HUES48 (cell line): ENCODE data around the gene ESR2.
"Not testable (repeated sequence)": the region's sequence is repeated elsewhere in the genome, so short reads cannot be mapped to it uniquely, and the experiment has no call there.

Experiments used
- H3K27ac ChIP-seq: one replicate; pipeline ENCODE4 v1.7.0; 2013; ENCODE audit warnings: low read depth, low read length, inconsistent platforms
- H3K27me3 ChIP-seq: 2 replicates; pipeline ENCODE4 v1.6.1; 2013; ENCODE audit warnings: mild to moderate bottlenecking, low read length; ENCODE audit not compliant: control insufficient read depth, insufficient read depth
- H3K36me3 ChIP-seq: 2 replicates; pipeline ENCODE4 v1.6.1; 2013; ENCODE audit warnings: low read length; ENCODE audit not compliant: control insufficient read depth, insufficient read depth
- H3K4me1 ChIP-seq: 2 replicates; pipeline ENCODE4 v1.6.1; 2013; ENCODE audit warnings: mild to moderate bottlenecking, low read length; ENCODE audit not compliant: control insufficient read depth, insufficient read depth
- H3K4me3 ChIP-seq: 2 replicates; pipeline ENCODE4 v1.5.1; 2013; ENCODE audit warnings: mild to moderate bottlenecking, low read depth, low read length
- H3K9ac ChIP-seq: 2 replicates; pipeline ENCODE4 v1.6.1; 2013; ENCODE audit warnings: mild to moderate bottlenecking, low read depth, low read length, moderate library complexity
- H3K9me3 ChIP-seq: 2 replicates; pipeline ENCODE4 v1.6.1; 2013; ENCODE audit warnings: low read length; ENCODE audit not compliant: control insufficient read depth, insufficient read depth

Gene ESR2

DNA sequence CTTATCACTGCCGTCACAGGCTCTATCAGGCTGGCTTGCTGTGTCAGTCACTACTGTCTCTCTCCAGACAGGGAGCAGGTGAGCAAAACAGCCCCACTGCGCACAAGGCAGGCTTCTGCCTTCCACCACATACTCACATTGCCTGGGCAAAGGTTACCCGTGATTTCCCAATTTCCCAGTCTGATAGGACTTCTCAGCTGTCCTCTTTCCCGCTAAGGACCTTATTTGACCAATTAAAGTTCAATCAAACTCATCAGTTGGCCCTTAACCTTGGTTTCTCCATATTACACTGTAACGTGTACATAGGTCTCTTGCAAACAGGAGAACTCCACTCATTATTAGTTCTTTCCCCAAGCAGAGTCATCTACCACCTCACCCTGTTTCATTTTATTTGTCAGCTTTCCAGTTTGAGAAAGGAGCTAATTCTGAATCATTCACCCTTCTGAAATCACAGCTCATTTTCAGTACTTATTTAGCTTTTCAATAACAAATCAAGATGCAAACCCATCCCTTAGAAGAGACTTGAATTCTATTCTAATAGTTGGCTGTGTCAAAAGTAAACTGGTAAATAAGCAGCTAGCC, 170.8 kb downstream of the ESR2 start:
- no peak overlapping the region for H3K4me3 ChIP-seq
- no peaks in the 10 kb centered on the region for H3K27me3 ChIP-seq
- H3K9ac ChIP-seq: no peak overlapping the region
- no peaks in the 10 kb centered on the region for H3K4me1 ChIP-seq
- no peaks in the 10 kb centered on the region for H3K9me3 ChIP-seq
- no peak overlapping the region for H3K27ac ChIP-seq
- H3K36me3 ChIP-seq: peaks cover 68% of the 10 kb centered on the region

DNA sequence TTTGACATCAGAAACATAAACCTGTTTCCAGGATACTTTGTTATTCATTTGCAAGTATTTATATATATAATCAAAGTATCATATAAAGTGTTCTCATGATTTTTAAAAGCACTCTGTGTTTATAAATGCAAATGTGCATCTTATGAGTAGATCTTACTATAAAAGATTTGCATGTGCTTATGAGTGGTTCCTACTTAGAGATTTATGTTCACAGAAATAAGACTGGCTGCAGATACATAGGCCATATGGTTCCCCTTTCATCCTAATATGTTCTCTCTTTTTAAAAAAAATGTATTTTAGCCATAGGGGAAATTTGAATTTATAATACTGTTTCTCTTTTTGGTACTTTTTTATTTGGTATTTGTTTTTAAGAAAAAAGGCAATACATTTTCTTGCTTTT, 174.2 kb downstream of the ESR2 start:
- Histone ChIP-seq H3K9me3 (no peaks in the 10 kb centered on the region), H3K27ac (no peak overlapping the region), H3K27me3 (no peaks in the 10 kb centered on the region), H3K9ac (no peak overlapping the region), H3K4me1 (no peaks in the 10 kb centered on the region), H3K4me3 (no peak overlapping the region), H3K36me3 (peaks cover 40% of the 10 kb centered on the region)

DNA sequence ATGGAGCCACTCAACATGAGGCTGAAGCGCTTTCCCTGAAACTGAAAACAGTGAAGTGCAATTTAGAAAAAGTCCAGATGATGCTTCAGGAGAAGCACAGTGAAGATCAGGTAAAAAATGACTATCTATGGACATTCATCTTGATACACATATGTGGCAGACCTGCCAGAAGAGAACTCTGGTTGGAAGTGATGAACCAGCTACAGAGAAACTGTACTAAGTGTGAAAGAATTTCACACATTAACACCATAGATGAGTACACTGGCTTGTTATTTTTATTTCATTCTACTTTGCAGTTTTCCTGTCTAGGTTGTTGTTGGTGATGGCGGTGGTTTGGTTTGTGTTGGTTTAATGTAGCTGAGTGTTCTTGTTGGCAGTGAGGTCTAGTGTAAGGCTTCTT, 174.7 kb downstream of the ESR2 start:
- H3K27me3 ChIP-seq: no peaks in the 10 kb centered on the region
- H3K9me3 ChIP-seq: no peaks in the 10 kb centered on the region
- peaks cover 39% of the 10 kb centered on the region for H3K36me3 ChIP-seq
- no peak overlapping the region for H3K27ac ChIP-seq
- no peaks in the 10 kb centered on the region for H3K4me1 ChIP-seq
- no peak overlapping the region for H3K9ac ChIP-seq
- no peak overlapping the region for H3K4me3 ChIP-seq

DNA sequence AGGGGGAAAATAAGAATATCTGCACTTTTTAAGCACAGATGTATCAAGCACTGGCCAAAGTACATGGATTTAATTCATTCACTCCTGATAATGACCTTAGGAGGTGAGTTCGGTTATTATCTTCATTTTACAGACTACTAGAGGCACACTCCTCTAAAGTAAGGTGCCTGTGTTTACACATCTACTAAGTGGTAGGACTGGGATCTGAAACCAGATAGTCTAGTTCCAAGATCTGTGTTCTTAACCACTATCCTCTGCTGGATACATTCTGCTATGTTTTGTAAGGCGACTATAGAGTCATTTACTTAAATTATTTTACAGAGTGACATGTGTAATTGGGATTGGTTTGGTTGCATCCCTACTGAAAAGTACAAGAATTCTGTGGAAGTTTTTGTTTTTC, 175.3 kb downstream of the ESR2 start:
- Histone ChIP-seq H3K9me3 (no peaks in the 10 kb centered on the region), H3K9ac (no peak overlapping the region), H3K4me1 (no peaks in the 10 kb centered on the region), H3K36me3 (peaks cover 36% of the 10 kb centered on the region), H3K27me3 (no peaks in the 10 kb centered on the region), H3K27ac (no peak overlapping the region), H3K4me3 (no peak overlapping the region)

DNA sequence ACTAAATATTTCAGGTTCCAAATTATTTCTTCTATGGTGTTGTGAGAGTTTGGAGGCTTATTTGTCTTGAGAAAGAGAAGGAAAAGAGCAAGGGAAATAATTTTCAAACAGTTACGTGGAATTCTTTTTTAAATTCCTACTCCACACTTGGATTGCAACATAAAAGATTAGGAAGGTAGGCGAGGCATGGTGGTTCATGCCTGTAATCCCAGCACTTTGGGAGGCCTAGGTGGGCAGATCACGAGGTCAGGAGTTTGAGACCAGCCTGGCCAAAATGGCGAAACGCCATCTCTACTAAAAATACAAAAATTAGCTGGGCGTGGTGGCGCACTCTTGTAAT, 175.8 kb downstream of the ESR2 start:
- not testable (repeated sequence) for H3K4me1 ChIP-seq, H3K9ac ChIP-seq, H3K4me3 ChIP-seq, H3K27me3 ChIP-seq, H3K27ac ChIP-seq, H3K9me3 ChIP-seq
- peaks cover 33% of the 10 kb centered on the region for H3K36me3 ChIP-seq

DNA sequence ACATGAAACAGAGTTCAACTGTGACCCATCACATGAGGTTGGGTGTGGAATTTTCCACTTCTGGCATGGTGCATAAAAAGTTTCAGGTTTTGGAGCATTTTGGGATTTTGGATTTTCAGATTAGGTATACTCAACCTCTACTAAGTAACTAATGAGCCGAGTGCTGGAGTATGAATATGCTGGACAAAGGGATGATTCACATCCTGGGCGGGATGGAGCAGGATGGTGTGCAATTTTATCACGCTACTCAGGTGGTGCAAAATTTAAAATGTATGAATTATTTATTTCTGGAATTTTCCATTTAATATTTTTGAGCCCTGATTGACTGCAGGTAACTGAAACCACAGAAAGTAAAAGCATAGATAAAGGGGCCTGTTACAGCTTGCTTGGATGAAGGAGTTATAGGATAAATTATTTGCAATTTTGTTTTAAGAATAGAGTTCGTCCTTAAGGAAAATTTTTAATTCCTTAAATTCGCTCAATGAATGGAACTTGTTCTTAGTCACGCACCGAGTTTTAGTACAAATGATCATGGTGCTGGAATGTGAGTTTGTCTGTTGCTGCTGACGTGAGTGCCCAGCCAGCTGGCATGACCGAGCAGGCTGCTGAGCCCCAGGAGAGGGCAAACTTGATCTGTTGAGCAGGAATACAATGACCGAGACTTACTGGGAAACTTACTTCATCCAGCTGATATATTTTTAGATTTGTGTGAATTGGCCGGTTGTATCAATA, 176.3 kb downstream of the ESR2 start:
- Histone ChIP-seq H3K9me3 (no peaks in the 10 kb centered on the region), H3K36me3 (peaks cover 35% of the 10 kb centered on the region), H3K9ac (no peak overlapping the region), H3K4me3 (no peak overlapping the region), H3K4me1 (no peaks in the 10 kb centered on the region), H3K27me3 (no peaks in the 10 kb centered on the region), H3K27ac (no peak overlapping the region)

DNA sequence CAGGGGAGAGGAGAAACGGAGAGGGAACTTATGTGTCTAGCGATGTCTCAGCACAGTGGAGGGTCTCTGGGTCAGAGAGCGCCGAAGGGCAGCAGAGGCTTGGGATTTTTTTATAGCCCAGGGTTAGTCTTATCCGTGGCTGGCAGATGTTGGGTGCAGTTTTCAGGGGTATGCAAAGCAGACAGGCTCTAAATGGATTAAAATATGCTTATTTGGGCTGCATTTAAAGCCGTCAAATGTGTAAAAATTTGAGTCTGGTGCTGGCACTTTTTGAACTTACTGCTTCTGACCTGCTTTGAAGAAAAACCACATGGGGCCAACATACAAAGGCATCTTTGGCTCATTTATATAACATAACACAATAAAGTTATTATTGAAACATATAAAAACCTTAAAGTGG, 178.8 kb downstream of the ESR2 start:
- no peak overlapping the region for H3K4me3 ChIP-seq
- H3K27me3 ChIP-seq: no peaks in the 10 kb centered on the region
- H3K9ac ChIP-seq: no peak overlapping the region
- H3K9me3 ChIP-seq: no peaks in the 10 kb centered on the region
- H3K27ac ChIP-seq: no peak overlapping the region
- H3K36me3 ChIP-seq: peaks cover 28% of the 10 kb centered on the region
- H3K4me1 ChIP-seq: no peaks in the 10 kb centered on the region

DNA sequence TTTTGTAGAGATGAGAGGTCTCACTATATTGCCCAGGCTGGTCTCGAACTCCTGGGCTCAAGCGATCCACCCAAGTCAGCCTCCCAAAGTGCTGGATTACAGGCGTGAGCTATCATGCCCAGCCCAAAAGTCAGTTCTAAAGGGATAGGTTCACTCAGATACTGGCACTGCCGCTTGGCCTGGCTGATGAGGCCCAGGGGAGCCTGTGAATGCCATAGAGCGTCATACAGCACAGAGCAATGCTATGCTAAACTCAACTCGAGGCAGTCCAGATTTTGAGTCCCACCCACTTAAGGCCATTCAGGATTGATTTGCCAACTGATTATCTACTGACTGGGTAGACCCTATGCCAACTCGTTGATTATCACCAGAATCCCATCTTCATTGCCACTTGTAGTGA, 179.4 kb downstream of the ESR2 start:
- Histone ChIP-seq H3K27me3 (no peaks in the 10 kb centered on the region), H3K27ac (no peak overlapping the region), H3K4me1 (no peaks in the 10 kb centered on the region), H3K9ac (no peak overlapping the region), H3K36me3 (peaks cover 24% of the 10 kb centered on the region), H3K4me3 (no peak overlapping the region), H3K9me3 (no peaks in the 10 kb centered on the region)

DNA sequence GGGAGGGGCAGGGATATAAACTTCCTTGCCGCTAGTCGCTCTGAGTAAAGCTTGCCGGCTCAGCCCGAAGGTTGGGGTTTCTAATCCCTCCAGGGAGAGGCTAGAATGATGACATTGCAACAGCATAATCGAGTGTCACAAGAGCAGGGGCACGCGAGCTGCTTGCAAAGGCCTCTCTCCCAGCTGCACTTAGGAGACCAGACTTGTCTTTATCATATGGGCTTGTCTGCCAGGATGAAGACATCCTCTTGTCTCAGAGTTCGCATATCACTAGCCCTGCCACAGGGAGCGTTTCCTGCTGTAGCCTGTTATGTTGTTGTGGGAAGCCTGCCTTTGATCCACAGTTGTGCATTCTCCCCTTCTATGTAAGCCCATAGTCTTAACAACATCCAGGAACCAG, 180.0 kb downstream of the ESR2 start:
- H3K9ac ChIP-seq: no peak overlapping the region
- no peaks in the 10 kb centered on the region for H3K27me3 ChIP-seq
- no peaks in the 10 kb centered on the region for H3K9me3 ChIP-seq
- no peaks in the 10 kb centered on the region for H3K4me1 ChIP-seq
- no peak overlapping the region for H3K4me3 ChIP-seq
- peaks cover 18% of the 10 kb centered on the region for H3K36me3 ChIP-seq
- no peak overlapping the region for H3K27ac ChIP-seq

DNA sequence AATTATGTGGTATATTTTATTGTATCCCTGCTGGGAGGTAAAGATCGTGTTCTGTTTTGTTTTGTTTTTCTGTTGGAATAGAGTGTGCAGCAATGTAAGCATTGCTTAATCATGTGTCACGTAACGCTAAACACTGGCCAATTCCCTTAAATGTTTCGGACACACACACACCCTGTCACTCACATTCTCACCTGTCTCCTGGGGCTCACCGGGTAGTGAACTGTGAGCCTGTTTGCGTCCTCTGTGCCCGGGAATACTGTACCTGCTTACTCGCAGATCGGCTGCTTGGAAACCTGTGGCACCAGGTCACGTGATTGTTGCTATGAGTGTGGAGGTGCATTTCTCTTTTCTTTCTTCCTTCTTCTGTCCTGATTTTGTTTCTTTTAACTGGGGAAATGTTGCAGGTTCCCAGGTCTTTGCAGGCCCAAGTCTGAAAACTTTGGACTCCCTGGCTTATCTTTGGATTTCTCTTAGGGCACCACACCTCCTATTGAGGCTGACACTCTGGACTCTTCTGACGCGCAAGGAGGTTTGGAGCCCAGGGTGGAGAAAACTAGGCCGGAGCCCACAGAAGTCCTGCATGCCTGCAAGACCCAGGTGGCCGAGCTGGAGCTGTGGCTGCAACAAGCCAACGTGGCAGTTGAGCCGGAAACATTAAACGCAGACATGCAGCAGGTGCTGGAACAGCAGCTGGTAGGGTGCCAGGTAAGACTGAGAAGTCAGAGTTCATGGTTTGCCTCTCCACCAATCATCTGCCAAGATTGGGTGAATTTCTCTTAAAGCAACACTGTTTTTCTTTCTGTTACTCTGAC, 181.1 kb downstream of the ESR2 start:
- Histone ChIP-seq H3K9me3 (no peaks in the 10 kb centered on the region), H3K27me3 (no peaks in the 10 kb centered on the region), H3K4me1 (no peaks in the 10 kb centered on the region), H3K36me3 (peaks cover 21% of the 10 kb centered on the region), H3K9ac (no peak overlapping the region), H3K4me3 (no peak overlapping the region), H3K27ac (no peak overlapping the region)

DNA sequence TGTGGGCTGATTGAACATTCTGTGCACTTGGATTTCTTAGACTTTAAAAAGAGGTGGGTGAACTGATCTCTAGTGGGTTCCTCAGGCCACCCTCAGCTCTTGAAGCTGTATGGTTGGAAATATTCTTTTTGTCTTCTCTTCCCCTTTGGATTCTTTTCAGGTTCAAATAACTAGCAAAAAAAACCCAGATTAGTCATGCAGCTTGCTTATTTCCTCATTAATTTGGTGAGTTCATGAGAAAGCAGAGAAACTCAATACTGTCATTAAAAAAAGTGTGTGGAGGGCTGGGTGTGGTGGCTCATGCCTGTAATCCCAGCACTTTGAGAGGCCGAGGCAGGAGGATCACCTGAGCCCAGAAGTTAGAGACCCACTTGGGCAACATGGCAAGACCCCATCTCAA, 183.4 kb downstream of the ESR2 start:
- H3K36me3 ChIP-seq: peaks cover 30% of the 10 kb centered on the region
- H3K27ac ChIP-seq: no peak overlapping the region
- H3K9me3 ChIP-seq: no peaks in the 10 kb centered on the region
- H3K9ac ChIP-seq: no peak overlapping the region
- H3K4me1 ChIP-seq: no peaks in the 10 kb centered on the region
- no peak overlapping the region for H3K4me3 ChIP-seq
- no peaks in the 10 kb centered on the region for H3K27me3 ChIP-seq
